Neural cell (in vitro differentiated cells): ENCODE data around the gene FRRS1L.

Experiments
- CTCF ChIP-seq: fragments of 450-650 bp; IDR thresholded peaks from 2 replicates; pipeline ENCODE4 v1.5.1; 2014; ENCODE audit warnings: antibody characterized with exemption, mild to moderate bottlenecking, moderate library complexity; ENCODE audit not compliant: poor library complexity, severe bottlenecking
- EP300 ChIP-seq: fragments of 450-650 bp; conservative IDR thresholded peaks from 2 replicates; pipeline ENCODE4 v1.6.1; 2014; ENCODE audit warnings: antibody characterized with exemption, mild to moderate bottlenecking, moderate library complexity; ENCODE audit not compliant: poor library complexity, severe bottlenecking
- EZH2 ChIP-seq: fragments of 200-600, 300-800 bp; shearing (Covaris generic), sonication (generic); IDR thresholded peaks from 2 replicates; pipeline ENCODE4 v1.6.1; 2014; ENCODE audit warnings: antibody characterized with exemption, low read length, borderline replicate concordance, mild to moderate bottlenecking; ENCODE audit not compliant: insufficient read depth, poor library complexity, severe bottlenecking
- MXI1 ChIP-seq: fragments of 450-650 bp; conservative IDR thresholded peaks from 2 replicates; pipeline ENCODE4 v1.6.1; 2014; ENCODE audit warnings: antibody characterized with exemption, mild to moderate bottlenecking; ENCODE audit not compliant: poor library complexity, severe bottlenecking
- POLR2AphosphoS5 ChIP-seq: IDR thresholded peaks from 2 replicates; pipeline ENCODE4 v1.6.1; 2012
- RAD21 ChIP-seq: fragments of 450-650 bp; conservative IDR thresholded peaks from 2 replicates; pipeline ENCODE4 v1.6.1; 2014; ENCODE audit warnings: antibody characterized with exemption, mild to moderate bottlenecking, moderate library complexity
- REST ChIP-seq: IDR thresholded peaks from 2 replicates; pipeline ENCODE4 v1.6.1; 2012; ENCODE audit warnings: borderline replicate concordance
- SMC3 ChIP-seq: fragments of 450-650 bp; conservative IDR thresholded peaks from 2 replicates; pipeline ENCODE4 v1.6.1; 2014; ENCODE audit warnings: antibody characterized with exemption, mild to moderate bottlenecking, moderate library complexity; ENCODE audit not compliant: poor library complexity
- TAF1 ChIP-seq: IDR thresholded peaks from 2 replicates; pipeline ENCODE4 v1.6.1; 2012; ENCODE audit warnings: low read depth

- TF ChIP-seq POLR2AphosphoS5 (no peak), CTCF (no peak), EZH2 (no peak), RAD21 (no peak), MXI1 (no peak), REST (no peak), TAF1 (no peak), EP300 (no peak), SMC3 (no peak)
These were observed 45.7 kb upstream of the FRRS1L start for GRCh38 chr9:109212768-109213167.
